HepG2 (cell line): ENCODE results near the gene ZC3H18. TPM values are rescaled to one million over a fixed set of nuclear protein-coding genes. Genes with fewer than 3 reads are reported as not detected.

ENCODE experiments used
- BRD4 ChIP-seq: sonication (generic); formaldehyde crosslinking; IDR thresholded peaks from 2 replicates; pipeline ENCODE4 v1.4.0; 2020; ENCODE audit warnings: missing genetic modification reagents
- GTF3A ChIP-seq: sonication (generic); formaldehyde crosslinking; conservative IDR thresholded peaks from 2 replicates; pipeline ENCODE4 v1.4.0; 2020; ENCODE audit warnings: mild to moderate bottlenecking, missing genetic modification reagents
- HNRNPL ChIP-seq: fragments of 200-400 bp; formaldehyde crosslinking; IDR thresholded peaks from 2 replicates; pipeline ENCODE4 v1.6.1; 2017; ENCODE audit warnings: mild to moderate bottlenecking, low read depth, low read length
- JUNB ChIP-seq: sonication (generic); formaldehyde crosslinking; IDR thresholded peaks from 2 replicates; pipeline ENCODE4 v1.8.0; 2022; ENCODE audit warnings: missing genetic modification reagents, mild to moderate bottlenecking, borderline replicate concordance
- MEIS1 ChIP-seq: sonication (generic); formaldehyde crosslinking; IDR thresholded peaks from 2 replicates; pipeline ENCODE4 v1.9.0; 2021; ENCODE audit warnings: mild to moderate bottlenecking, missing genetic modification reagents, moderate library complexity, borderline replicate concordance
- MYNN ChIP-seq: sonication (generic); formaldehyde crosslinking; IDR thresholded peaks from 2 replicates; pipeline ENCODE4 v1.4.0; 2020; ENCODE audit warnings: mild to moderate bottlenecking, low read depth, missing genetic modification reagents
- ONECUT2 ChIP-seq: sonication (generic); formaldehyde crosslinking; IDR thresholded peaks from 2 replicates; pipeline ENCODE4 v1.4.0; 2020; ENCODE audit warnings: missing genetic modification reagents
- PAWR ChIP-seq: sonication (generic); formaldehyde crosslinking; IDR thresholded peaks from 2 replicates; pipeline ENCODE4 v1.4.0; 2020; ENCODE audit warnings: missing genetic modification reagents, mild to moderate bottlenecking, borderline replicate concordance
- PCBP1 ChIP-seq: fragments of 200-400 bp; formaldehyde crosslinking; IDR thresholded peaks from 2 replicates; pipeline ENCODE4 v1.6.1; 2017; ENCODE audit warnings: mild to moderate bottlenecking, low read depth, low read length, borderline replicate concordance
- PITX1 ChIP-seq: sonication (generic); formaldehyde crosslinking; IDR thresholded peaks from 2 replicates; pipeline ENCODE4 v1.5.1; 2020; ENCODE audit warnings: mild to moderate bottlenecking, missing genetic modification reagents
- POLR2A ChIP-seq, 2 experiments: IDR thresholded peaks; 2 replicates each; pipeline ENCODE4 v1.6.1; 2011; ENCODE audit warnings: low read depth in 2 of 2, low read length in 2 of 2, mild to moderate bottlenecking in 1 of 2, moderate library complexity in 1 of 2; ENCODE audit not compliant: insufficient read depth in 1 of 2
- PTBP1 ChIP-seq: fragments of 200-400 bp; formaldehyde crosslinking; IDR thresholded peaks from 2 replicates; pipeline ENCODE4 v1.6.1; 2018; ENCODE audit warnings: low read length, low read depth; ENCODE audit not compliant: poor library complexity, severe bottlenecking
- RARG ChIP-seq: sonication (generic); formaldehyde crosslinking; IDR thresholded peaks from 2 replicates; pipeline ENCODE4 v1.4.0; 2020; ENCODE audit warnings: low read depth, mild to moderate bottlenecking, missing genetic modification reagents
- SATB2 ChIP-seq: sonication (generic); formaldehyde crosslinking; IDR thresholded peaks from 2 replicates; pipeline ENCODE4 v1.5.0; 2020; ENCODE audit warnings: missing genetic modification reagents
- TOE1 ChIP-seq: sonication (generic); formaldehyde crosslinking; IDR thresholded peaks from 2 replicates; pipeline ENCODE4 v1.4.0; 2020; ENCODE audit warnings: mild to moderate bottlenecking, missing genetic modification reagents
- ZBTB38 ChIP-seq: sonication (generic); formaldehyde crosslinking; IDR thresholded peaks from 2 replicates; pipeline ENCODE4 v1.5.1; 2020; ENCODE audit warnings: mild to moderate bottlenecking, missing genetic modification reagents
- ZBTB8A ChIP-seq: sonication (generic); formaldehyde crosslinking; IDR thresholded peaks from 2 replicates; pipeline ENCODE4 v1.4.0; 2020; ENCODE audit warnings: mild to moderate bottlenecking, low read depth, missing genetic modification reagents, borderline replicate concordance
- ZFP1 ChIP-seq: IDR thresholded peaks from 2 replicates; pipeline ENCODE4 v1.6.1; 2016
- ZFP90 ChIP-seq: sonication (generic); formaldehyde crosslinking; IDR thresholded peaks from 2 replicates; pipeline ENCODE4 v1.8.0; 2022; ENCODE audit warnings: missing genetic modification reagents, mild to moderate bottlenecking, inconsistent platforms, borderline replicate concordance
- ZNF121 ChIP-seq: sonication (generic); formaldehyde crosslinking; IDR thresholded peaks from 2 replicates; pipeline ENCODE4 v1.5.0; 2020; ENCODE audit warnings: mild to moderate bottlenecking, missing genetic modification reagents
- ZNF251 ChIP-seq: sonication (generic); formaldehyde crosslinking; IDR thresholded peaks from 2 replicates; pipeline ENCODE4 v1.9.0; 2021; ENCODE audit warnings: mild to moderate bottlenecking, missing genetic modification reagents
- ZNF543 ChIP-seq: sonication (generic); formaldehyde crosslinking; IDR thresholded peaks from 2 replicates; pipeline ENCODE4 v1.4.0; 2020; ENCODE audit warnings: mild to moderate bottlenecking, missing genetic modification reagents
- ZNF605 ChIP-seq: sonication (generic); formaldehyde crosslinking; IDR thresholded peaks from 2 replicates; pipeline ENCODE4 v1.8.0; 2022; ENCODE audit warnings: mild to moderate bottlenecking, missing genetic modification reagents
- ZNF703 ChIP-seq: sonication (generic); formaldehyde crosslinking; IDR thresholded peaks from 2 replicates; pipeline ENCODE4 v1.5.1; 2020; ENCODE audit warnings: missing genetic modification reagents, mild to moderate bottlenecking, moderate library complexity, borderline replicate concordance
- ZNF83 ChIP-seq: sonication (generic); formaldehyde crosslinking; IDR thresholded peaks from 2 replicates; pipeline ENCODE4 v1.4.0; 2020; ENCODE audit warnings: missing genetic modification reagents, mild to moderate bottlenecking, borderline replicate concordance
- ZSCAN25 ChIP-seq: sonication (generic); formaldehyde crosslinking; IDR thresholded peaks from 2 replicates; pipeline ENCODE4 v1.8.0; 2022; ENCODE audit warnings: mild to moderate bottlenecking, missing genetic modification reagents
- polyA plus RNA-seq, 8 experiments: library from polyadenylated mRNA; depleted of rRNA in 3 of 8; stranded (reverse) in 7 of 8; unstranded in 1 of 8; fragments of >200 nt; fragmentation: Illumina TruSeq in 4 of 8; extraction: Trizol in 4 of 8; gene quantifications; 2 replicates each; pipeline versions ENCODE4 v1.2.1 to v1.2.3, GENCODE V29; 2011 to 2016; ENCODE audit warnings: low read depth in 4 of 8, missing spikeins in 1 of 8, mixed read lengths in 1 of 8; ENCODE audit not compliant: insufficient read depth in 1 of 8
- total RNA-seq, 5 experiments: library from RNA; depleted of rRNA; stranded (reverse); fragments of >200 nt; fragmentation: Illumina TruSeq; extraction: Trizol; gene quantifications; 2 replicates each; pipeline ENCODE4 v1.2.3, GENCODE V29; 2016; ENCODE audit warnings: low read depth in 1 of 5
- TF ChIP-seq, protein P1 (sequence below): sonication (generic); formaldehyde crosslinking; IDR thresholded peaks from 2 replicates; pipeline ENCODE4 v1.5.0; 2020; ENCODE audit warnings: missing genetic modification reagents, mild to moderate bottlenecking, borderline replicate concordance
- TF ChIP-seq, protein P2 (sequence below): sonication (generic); formaldehyde crosslinking; conservative IDR thresholded peaks from 2 replicates; pipeline ENCODE4 v1.8.0; 2022; ENCODE audit warnings: low read depth, missing genetic modification reagents

Gene ZC3H18
- total and polyA plus RNA-seq, 2 of the 13 experiments (the other 11 are each of a cell fraction or from before 2014, with no cell fraction given), result 11.2 to 27.4 TPM

GRCh38 chr16:88649924-88650748 lies 79.9 kb downstream of the ZC3H18 start (continued):
- TF ChIP-seq ZBTB8A (CRISPR knock-in tag) (peak; percentile 85), PITX1 (CRISPR knock-in tag) (0 out of 2 replicates have a peak, but pooled peaks have one; percentile 15), JUNB (peak; percentile 63; the same call in 1 of the 2 replicates), POLR2A (IDR thresholded peaks at IDR 0.05; ENCODE audit: insufficient read depth in 1 of 2, low read depth in 2 of 2, low read length in 2 of 2) (peak in 1 of 2 experiments; percentile 14; a peak in 2 of 4 replicates), TOE1 (CRISPR knock-in tag) (0 out of 2 replicates have a peak, but pooled peaks have one; percentile 11), BRD4 (CRISPR knock-in tag) (no peak), PTBP1 (peak; percentile 60), PCBP1 (0 out of 2 replicates have a peak, but pooled peaks have one; percentile 23), ZFP1 (CRISPR knock-in tag) (no peak), HNRNPL (peak; percentile 46), MEIS1 (CRISPR knock-in tag) (peak; percentile 63; the same call in 1 of the 2 replicates), SATB2 (CRISPR knock-in tag) (no peak), ZSCAN25 (CRISPR knock-in tag) (peak; percentile 67), ZBTB38 (CRISPR knock-in tag) (peak; percentile 26; the same call in 1 of the 2 replicates), MYNN (CRISPR knock-in tag) (no peak), ZNF605 (CRISPR knock-in tag) (peak; percentile 61; the same call in 1 of the 2 replicates), ZNF121 (CRISPR knock-in tag) (no peak), PAWR (peak; percentile 79; the same call in 1 of the 2 replicates), ZNF83 (CRISPR knock-in tag) (peak; percentile 2; the same call in 1 of the 2 replicates), ONECUT2 (CRISPR knock-in tag) (peak; percentile 21; the same call in 1 of the 2 replicates), GTF3A (peak; percentile 84), ZNF703 (CRISPR knock-in tag) (peak; percentile 14; the same call in 1 of the 2 replicates), ZFP90 (CRISPR knock-in tag) (no peak; the same call in 1 of the 2 replicates), RARG (CRISPR knock-in tag) (0 out of 2 replicates have a peak, but pooled peaks have one; percentile 0), ZNF251 (CRISPR knock-in tag) (0 out of 2 replicates have a peak, but pooled peaks have one; percentile 51), ZNF543 (CRISPR knock-in tag) (peak; percentile 85)
- TF ChIP-seq, protein P1, sequence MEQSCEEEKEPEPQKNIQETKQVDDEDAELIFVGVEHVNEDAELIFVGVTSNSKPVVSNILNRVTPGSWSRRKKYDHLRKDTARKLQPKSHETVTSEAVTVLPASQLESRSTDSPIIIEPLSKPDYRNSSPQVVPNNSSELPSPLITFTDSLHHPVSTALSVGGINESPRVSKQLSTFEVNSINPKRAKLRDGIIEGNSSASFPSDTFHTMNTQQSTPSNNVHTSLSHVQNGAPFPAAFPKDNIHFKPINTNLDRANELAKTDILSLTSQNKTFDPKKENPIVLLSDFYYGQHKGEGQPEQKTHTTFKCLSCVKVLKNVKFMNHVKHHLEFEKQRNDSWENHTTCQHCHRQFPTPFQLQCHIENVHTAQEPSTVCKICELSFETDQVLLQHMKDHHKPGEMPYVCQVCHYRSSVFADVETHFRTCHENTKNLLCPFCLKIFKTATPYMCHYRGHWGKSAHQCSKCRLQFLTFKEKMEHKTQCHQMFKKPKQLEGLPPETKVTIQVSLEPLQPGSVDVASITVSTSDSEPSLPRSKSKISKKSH (CRISPR knock-in tag), result no peak; the same call in 1 of the 2 replicates
- TF ChIP-seq, protein P2, sequence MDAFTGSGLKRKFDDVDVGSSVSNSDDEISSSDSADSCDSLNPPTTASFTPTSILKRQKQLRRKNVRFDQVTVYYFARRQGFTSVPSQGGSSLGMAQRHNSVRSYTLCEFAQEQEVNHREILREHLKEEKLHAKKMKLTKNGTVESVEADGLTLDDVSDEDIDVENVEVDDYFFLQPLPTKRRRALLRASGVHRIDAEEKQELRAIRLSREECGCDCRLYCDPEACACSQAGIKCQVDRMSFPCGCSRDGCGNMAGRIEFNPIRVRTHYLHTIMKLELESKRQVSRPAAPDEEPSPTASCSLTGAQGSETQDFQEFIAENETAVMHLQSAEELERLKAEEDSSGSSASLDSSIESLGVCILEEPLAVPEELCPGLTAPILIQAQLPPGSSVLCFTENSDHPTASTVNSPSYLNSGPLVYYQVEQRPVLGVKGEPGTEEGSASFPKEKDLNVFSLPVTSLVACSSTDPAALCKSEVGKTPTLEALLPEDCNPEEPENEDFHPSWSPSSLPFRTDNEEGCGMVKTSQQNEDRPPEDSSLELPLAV (CRISPR knock-in tag), result peak; percentile 60; the same call in 1 of the 2 replicates
